Smooth muscle cell of the brain vasculature (primary cell): ENCODE results near the gene FGF4.

Experiments used
- DNase-seq: peaks from one replicate; pipeline ENCODE4 v3.0.0-alpha.2; 2012; ENCODE audit warnings: low read depth, low spot score

Gene FGF4, protein sequence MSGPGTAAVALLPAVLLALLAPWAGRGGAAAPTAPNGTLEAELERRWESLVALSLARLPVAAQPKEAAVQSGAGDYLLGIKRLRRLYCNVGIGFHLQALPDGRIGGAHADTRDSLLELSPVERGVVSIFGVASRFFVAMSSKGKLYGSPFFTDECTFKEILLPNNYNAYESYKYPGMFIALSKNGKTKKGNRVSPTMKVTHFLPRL

GRCh38 chr11:69775163-69775755 is at the start of gene FGF4:
TSS of gene FGF4 (minus strand) at chr11:69775341. CDS start at chr11:69775084, 257 bp downstream.
- no peak for DNase-seq

GRCh38 chr11:69823641-69824265 is 48.6 kb upstream of the FGF4 start:
- no peak for DNase-seq

GRCh38 chr11:69822676-69823494 is 47.7 kb upstream of the FGF4 start:
- no peak for DNase-seq

- no peak for DNase-seq
Measured at GRCh38 chr11:69821511-69822040, 46.4 kb upstream of the FGF4 start.

GRCh38 chr11:69820441-69820840 is 45.3 kb upstream of the FGF4 start:
- DNase-seq, result no peak

DNA sequence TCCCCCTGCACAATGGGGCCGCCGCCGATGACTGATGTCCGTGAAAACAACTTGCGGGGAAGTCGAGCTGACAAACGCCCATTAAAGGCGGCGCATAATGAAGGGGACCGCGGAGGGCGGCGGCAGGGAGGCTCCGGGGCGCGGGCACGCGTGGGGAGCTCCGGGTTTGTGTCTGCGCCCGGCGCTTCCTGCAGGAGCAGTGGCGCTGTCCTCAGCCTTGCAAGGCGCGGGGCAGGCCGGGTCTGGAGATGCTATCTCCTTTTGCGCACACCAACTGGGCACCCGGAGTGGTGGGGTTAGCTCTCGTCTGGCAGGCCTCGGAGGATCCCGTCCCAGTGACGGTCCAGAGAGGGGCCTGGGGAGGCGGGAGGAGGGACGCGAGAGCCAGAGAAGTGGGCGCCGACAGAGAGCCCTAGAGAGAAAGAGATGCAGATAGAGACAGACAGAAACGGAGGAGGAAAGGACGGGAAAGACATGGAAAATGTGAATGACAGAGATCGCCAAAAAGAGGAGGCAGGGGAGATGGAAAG is 44.5 kb upstream of the FGF4 start:
- no peak for DNase-seq

- DNase-seq, result no peak
Measured at GRCh38 chr11:69818603-69819441, 43.7 kb upstream of the FGF4 start, which contains the start of gene FGF3. TSS of gene FGF3 (minus strand) at chr11:69819416. CDS start at chr11:69818933, 483 bp downstream.

DNA sequence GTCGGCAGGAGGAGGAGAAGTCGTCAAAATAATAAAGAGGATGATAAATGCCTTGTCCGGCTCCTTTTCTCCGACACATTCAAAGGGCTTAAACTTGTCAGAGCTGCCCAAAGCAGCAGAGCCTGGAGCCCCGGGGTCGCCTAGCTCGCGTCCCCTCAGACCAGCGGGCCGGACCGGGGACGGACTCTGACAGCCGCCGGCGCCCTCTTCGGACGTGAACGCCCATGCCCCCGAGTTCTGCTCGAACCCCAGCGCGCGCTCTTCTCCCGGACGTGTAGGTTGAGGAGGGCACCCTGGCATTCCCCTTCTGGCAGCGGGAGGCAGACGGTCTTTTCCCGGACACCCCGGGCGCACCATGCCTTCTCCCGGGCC is 43.1 kb upstream of the FGF4 start:
- DNase-seq, result no peak

DNA sequence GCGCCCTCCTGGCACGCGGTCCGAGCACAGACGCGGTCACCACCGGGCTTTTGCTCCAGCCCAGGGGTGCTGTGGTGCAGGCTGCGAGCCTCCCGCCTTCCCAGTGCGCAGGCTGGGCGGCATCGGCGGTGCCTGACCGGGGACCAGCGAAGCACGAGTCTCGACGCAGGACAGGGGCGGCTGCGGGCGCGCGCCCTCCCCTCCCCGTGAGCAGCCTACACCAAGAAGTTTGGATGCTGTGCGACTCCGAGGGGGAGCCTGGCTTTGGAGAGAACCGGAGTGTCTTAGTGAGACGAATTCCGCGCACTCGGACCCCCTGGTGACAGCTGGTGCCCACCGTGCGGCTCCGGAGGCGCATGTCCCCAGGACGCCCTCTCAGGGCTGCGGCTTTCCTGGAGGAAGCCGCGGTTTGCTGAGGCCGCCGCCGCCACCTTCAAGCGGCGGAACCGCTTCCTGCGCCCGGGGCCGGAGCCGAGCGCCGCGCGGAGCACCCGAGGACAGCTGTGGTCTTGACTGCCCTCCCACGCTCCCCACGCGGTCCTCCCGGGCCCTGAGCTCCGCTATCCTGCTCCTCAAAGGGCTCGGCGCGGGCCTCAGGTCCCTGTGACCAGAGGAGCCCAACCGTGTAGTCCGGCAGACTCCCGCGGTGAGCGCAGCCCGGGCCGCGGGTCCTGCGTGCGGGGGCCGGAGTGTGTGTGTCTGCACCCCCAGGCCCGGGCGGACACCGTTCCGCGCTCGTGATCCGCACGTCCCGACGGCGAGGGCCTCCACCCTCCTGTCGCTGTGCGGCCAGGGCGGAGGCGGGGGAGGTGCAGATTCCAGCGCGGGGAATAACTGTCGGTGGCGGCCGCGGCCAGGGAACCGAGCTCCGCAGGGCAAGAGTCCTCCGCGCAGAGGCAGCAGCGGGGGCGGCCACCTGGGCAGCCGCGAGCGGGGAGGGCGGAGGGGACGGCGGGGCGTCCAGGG is 42.4 kb upstream of the FGF4 start:
- no peak for DNase-seq

- DNase-seq, result no peak
Measured at GRCh38 chr11:69816671-69817070, 41.5 kb upstream of the FGF4 start.

- DNase-seq, result no peak
Measured at GRCh38 chr11:69815973-69816372, 40.8 kb upstream of the FGF4 start.

GRCh38 chr11:69814902-69815301 is 39.8 kb upstream of the FGF4 start:
- DNase-seq, result no peak

DNA sequence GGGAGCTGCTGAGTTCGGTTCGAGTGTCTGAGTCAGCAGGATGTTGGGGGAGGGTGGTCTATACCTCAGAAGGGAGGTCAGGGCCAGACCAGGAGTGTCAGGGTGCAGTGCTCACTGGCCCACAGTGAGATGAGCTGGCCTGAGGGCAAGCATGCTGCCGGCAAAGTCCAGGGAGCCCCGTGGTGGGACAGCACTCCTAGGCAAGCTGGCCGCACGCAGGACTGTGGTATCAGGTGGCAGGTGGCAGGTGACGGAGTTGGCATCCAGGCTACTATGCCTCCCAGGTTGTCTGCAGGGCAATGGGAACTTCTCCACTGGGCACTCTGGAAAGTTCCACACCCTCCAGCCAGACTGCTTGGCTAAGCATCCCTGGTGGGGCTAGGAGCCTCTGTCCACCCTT is 39.3 kb upstream of the FGF4 start:
- no peak for DNase-seq

GRCh38 chr11:69813839-69814238 is 38.7 kb upstream of the FGF4 start:
- no peak for DNase-seq

DNA sequence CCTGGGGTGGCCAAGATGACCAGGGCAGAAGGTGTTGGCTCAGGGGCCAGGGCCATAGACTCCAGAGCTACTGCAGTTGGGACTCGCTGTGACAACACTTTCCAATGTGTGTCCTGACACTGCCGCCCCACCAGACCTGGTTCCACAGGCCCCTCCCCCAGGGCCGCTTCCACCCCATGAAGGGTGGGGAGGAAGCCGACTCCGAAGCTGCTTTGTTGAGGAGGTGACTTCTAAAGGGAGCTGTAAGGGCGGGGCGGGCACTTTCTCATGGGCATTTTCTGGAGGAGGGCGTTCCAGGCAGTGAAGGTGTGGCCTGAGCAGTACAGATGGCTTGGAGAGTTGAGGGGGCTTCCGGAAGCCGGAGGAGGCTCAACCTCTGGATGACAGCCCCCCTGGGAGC is 37.8 kb upstream of the FGF4 start:
- DNase-seq, result no peak

DNA sequence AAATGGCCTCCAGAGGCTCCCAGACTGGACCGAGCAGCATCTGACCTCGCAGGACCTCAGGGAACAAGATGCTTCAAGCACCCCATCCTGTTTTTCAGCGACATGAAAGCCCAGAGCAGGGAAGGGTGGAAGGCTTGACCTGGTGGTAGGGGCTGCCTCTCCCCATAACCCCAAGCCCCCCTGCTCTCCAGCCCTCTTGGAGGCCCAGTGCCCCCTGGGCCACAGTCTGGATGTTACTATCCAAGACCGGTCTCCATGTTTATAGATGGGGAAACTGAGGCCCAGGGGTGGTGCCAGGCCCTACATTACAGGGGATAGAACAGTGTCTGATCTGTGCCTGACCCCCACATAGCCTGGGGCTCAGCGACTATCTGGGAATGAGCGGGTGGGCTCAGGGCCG is 37.1 kb upstream of the FGF4 start:
- DNase-seq, result no peak

DNA sequence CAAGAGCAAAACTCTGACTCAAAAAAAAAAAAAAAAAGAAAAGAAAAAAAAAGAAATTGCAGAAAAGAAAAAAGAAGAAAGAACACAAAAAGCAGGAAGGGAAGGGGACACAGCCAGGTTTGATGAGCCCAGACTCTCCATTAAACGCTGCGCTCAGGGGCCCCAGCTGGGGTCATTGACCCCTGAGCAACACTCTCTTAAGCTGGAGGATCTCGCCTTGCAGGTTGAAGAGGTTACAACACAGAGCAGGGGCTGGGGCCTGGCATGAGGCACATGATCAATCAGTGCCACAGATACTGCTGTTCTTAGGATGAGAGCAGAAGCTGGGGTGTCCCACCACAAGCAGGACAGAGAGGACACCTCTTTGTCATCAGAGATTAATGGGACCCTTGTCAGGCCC is 36.3 kb upstream of the FGF4 start:
- DNase-seq, result no peak

DNA sequence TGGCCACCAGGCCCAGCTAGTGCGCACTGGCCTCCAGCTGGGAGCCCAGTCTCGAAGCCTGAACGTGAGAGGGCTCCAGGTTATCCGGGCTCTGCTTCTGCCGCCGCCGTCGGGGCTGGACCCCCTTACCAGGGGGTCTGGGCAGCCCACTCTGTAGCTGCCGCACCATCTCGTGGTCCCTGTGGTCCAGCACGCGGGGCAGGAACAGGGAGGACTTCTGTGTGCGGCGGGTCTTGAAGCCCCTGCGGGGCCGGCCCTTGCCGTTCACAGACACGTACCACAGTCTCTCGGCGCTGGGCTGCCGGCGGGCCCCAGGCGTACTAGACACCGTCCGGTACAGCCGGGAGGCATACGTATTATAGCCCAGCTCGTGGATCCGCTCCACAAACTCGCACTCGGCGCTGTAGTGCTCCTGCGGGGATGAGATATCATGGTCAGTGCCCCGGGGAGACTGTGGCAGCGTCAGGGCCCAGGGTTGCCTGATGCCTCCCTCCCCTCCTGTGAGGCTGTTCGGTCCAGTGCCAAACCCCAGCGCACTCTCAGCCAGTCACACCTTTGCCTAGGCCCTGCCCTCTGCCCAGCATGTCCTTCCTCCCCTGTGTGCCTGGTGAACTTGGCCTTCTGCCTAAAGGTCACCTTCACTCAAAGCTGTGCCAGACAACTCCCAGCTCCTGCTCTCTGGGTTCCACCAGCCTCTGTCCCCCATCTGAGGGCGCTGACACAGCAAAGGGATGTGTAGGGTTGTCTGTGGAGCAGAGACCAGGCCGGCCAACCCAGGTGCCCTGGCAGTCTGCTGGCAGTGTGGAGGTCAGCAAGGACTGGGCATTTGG is 35.4 kb upstream of the FGF4 start:
- no peak for DNase-seq

DNA sequence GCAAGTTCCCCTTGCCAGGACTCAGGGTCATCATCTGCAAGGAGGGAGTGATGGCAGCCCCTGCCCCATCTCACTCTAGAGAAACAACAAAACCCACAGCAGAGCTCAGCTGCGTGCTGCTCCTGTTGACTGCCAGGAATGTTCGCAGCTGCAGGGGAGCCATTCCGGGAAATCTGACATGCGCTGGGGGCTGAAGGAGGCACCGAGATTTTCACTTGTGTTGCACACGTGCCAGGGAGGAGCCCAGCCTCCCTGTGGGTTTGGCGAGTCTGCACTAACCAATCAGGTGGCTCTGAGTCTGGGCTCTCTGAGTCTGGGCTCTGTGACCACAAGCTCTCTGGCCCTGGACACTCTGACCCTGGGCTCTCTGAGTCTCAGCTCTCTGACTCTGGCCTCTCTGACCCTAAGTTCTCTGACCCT is 33.5 kb upstream of the FGF4 start:
- DNase-seq, result peak; percentile 67
